DMS114 treated with DMSO at 0.1 percent for 48 hours (cell line): Measurements from ENCODE around the gene PRDM16.

ENCODE experiments used
- DNase-seq: peaks from one replicate; lab custom pipeline; 2025; ENCODE audit not compliant: unreplicated experiment; lab: John Stamatoyannopoulos, UW

PRDM16 gene

GRCh38 chr1:3329640-3330281 is 260.8 kb downstream of the PRDM16 start:
- DNase-seq = no peak

DNA sequence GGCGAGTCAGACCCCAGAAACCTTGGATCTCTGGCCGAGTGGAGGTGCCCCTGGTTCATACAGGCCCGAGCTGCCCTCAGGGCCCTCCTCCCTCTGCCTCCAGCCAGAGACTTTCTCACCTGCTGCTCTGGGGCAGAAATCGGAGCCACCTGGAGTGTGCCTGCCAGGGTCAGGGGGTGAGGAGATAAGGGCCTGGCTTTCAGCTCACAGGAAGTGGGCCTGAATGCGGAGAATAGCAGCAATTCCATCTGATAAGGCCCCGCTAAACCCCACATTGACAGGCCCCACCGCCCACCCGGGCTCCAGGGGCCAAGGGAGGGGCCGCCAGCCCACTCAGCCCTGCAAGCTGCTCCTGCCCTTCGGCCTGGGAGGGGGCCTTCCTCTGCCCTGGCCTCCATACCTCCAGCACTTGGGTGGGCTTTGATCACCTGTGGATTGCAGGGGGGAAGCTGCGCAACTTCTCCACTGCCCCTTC is 261.8 kb downstream of the PRDM16 start:
- DNase-seq = no peak

DNA sequence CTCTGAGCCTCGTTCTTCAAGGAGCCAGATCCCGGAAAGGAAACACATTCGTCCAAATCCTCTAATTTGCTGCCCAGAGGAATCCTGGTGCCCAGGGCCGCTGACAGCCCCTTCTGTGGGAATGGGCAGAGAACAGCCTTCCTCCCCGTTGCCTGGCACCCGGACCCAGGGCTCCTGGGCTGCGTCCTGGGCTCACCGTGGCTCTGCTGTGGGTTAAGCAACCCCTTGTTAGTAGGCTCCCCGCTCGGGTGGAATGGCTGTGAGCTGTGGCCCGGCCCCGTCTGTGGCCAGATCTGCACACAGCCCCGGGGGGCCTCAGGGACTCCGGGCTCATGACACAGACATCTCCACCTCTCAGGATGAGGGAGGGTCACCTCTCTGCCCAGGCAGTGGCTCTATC is 262.6 kb downstream of the PRDM16 start:
- no peak for DNase-seq

DNA sequence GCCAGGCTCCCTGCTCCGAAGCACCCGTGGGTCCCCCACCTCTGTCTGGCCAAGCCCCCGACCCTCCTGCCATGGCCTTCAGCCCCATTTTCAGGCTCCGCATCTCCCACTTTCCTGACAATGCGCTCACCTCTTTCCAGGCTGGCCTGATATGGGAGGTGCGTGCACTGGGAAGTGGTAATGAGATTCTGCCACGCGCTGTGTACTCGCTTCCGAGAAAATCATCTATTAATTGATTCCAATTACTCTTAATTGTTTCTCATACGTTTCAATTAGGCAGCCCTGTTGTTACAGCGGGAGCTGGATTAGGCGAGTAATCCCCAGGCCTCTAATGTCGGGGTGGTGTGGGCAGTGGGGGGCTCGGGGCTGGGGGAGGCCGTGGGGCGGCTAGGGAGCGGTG is 263.0 kb downstream of the PRDM16 start:
- DNase-seq = no peak

DNA sequence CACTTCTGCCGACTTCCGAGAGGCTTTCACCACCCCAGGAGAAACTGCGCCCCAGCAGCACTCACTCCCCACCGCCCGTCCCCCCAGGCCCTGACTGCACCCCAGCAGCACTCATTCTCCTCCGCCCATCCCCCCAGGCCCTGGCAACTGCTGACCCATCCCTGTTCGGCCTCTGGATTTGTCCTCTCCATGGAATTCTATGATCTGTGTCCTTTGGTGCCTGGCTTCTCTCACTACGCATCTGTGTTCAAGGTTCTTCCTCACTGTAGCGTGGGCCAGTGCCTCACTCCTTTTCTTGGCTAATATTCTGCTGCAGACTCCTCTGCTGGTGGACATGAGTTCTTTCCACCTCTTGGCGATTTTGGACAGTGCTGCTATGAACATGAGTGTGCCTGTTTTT is 263.7 kb downstream of the PRDM16 start:
- DNase-seq = no peak

DNA sequence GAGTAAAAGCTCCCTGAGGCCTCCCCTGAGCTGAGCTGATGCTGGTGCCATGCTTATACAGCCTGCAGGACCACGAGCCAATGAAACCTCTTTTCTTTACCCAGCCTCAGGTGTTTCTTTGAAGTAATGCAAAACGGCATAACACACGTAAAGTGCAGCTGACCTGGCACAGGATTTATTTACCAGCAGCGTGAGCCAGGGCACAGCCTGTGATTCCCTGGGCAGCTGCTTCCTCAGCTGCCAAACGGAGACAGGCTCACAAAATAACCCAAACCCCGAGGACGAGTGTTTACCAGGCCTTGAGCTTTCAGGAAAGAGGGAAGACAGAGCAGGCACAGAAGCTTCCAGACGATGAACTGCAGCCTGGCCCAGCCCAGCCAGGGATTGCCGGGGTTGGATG is 264.9 kb downstream of the PRDM16 start:
- DNase-seq = no peak

- DNase-seq = no peak
Measured at GRCh38 chr1:3334366-3334765, 265.4 kb downstream of the PRDM16 start.

- no peak for DNase-seq
Measured at GRCh38 chr1:3335754-3336640, 267.0 kb downstream of the PRDM16 start.

DNA sequence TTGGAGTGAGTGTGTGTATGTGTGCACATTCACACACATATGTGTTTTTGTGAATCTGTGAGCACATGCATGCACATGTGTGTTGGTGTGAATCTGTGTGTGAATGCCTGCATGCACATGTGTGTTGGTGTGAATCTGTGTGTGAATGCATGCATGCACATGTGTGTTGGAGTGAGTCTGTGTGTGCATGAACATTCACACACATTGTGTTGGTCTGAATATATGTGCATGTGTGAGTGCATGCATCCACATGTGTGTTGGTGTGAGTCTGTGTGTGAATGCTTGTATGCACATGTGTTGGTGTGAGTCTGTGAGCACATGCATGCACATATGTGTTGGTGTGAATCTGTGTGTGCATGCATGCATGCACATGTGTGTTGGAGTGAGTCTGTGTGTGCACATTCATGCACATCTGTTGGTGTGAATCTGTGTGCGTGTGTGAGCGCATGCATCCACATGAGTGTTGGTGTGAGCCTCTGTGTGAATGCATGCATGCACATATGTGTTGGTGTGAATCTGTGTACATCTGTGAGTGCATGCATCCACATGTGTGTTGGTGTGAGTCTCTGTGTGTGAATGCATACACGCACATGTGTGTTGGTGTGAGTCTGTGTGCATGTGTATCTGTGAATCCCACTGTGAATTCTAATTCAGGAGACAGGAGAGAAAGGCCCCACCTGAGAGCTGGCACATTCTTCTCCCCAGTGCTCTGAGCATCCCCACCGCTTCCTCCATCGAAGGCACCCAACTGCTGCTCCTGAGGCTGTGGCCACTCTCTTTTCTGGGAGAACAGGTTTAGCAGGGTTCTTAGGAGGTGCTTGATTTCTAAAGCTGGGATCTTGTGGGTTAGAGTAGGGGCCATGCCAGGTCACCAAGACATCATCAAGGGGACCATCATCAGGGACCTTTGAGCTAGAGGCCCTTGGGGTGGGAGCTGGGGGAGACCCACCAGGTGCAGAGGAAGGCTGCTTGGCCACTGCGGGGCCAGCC is 267.9 kb downstream of the PRDM16 start:
- no peak for DNase-seq

DNA sequence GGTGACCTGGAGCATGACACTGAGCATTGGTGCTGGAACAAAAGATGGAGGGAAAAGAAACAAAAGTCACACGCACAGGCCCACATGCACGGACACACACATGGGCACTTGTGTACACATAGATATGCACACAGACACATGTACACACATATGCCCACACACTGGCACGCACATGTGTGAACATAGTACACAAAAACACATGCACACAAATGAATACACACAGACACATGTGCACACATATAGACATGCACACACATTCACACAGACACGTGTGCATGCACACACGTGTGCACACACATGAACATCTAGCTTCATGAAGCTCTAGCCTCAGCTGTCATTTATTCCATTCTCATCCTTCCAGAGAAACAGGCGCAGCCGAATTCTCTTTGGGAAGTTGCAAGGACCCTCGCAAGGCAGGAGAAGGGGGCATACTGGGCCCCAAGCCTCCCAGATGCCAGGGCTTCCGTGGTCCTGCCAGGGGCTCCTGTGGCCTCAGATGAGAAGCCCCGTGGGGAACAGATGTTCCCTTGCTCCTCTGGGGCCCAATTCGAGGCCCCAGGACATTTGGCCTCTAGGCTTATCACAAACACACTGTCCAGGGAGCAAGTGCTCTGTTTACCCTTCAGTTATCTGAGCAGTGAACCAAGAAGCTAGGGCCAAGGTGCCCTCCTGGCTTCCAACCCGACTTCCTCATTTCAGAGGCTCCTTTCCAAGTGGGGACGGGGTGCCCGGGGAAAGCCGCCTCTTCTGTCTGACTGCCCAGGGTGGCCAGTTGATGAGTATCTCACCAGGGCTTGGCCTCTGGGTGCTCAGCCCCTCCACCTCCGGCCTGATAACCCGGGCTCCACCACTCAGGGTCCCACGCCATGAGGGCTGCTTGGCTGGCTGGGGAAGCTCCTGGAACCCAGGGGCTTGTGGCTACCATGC is 269.1 kb downstream of the PRDM16 start:
- DNase-seq = no peak

- no peak for DNase-seq
Measured at GRCh38 chr1:3338725-3339070, 269.7 kb downstream of the PRDM16 start.

DNA sequence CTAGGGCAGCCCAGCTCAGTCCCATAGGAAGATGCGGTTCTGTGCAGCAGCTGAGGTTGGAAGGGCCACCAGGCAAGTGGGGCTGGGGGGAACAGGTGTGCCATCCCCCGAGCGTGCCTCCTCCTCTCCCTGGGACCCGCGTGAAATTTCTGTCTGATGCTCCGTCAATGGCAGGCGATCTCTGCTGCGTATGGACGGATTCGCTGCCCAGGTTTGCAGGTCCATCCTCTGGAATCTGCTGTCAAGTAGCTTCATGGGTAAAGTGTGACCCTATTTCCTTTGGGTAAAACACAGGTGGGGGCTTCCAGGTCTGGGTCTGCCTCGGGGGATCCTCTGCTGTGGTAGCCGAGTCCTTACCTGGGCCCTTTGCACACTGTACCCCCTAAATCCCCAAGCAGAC is 270.9 kb downstream of the PRDM16 start:
- DNase-seq = no peak

GRCh38 chr1:3340548-3341235 is 271.7 kb downstream of the PRDM16 start:
- DNase-seq = no peak

- no peak for DNase-seq
Measured at GRCh38 chr1:3341236-3341994, 272.4 kb downstream of the PRDM16 start.

DNA sequence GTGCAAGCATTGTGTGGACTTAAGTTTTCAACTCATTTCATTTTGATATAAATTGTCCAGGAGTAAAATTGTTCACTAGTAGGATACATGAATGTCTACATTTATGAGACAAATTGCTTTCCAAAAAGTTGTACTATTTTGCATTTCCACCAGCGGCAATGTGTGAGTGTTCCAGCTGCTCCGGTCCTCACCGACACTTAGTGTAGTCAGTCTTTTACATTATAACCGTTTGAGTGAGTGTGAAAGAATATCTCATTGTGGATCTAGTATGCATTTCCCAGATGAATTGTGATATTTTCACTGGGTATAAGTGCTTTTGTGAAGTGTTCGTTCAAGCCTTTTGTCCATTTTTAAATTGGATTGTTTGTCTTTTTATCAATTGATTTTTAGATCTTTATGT is 274.0 kb downstream of the PRDM16 start:
- no peak for DNase-seq

- DNase-seq = no peak
Measured at GRCh38 chr1:3344395-3344794, 275.4 kb downstream of the PRDM16 start.

DNA sequence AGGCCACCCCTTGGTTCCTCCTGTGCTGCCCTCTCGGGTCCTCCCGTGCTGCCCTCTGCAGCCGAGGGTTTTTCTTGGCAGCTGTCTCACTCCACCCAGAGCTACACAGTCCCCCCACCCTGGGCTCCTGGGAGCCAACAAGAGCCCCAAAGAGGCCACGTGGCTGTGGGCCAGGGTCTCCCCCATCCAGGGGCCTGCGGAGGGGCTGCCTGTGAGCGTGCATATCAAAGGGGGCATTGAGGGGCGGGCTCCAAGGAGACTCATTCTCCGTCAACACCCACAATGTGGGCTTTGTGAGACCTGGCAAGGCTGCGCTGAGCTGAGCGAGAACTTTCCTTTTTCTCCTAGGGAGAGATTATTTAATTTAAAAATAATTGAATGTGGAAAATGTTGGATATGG is 276.8 kb downstream of the PRDM16 start:
- no peak for DNase-seq

DNA sequence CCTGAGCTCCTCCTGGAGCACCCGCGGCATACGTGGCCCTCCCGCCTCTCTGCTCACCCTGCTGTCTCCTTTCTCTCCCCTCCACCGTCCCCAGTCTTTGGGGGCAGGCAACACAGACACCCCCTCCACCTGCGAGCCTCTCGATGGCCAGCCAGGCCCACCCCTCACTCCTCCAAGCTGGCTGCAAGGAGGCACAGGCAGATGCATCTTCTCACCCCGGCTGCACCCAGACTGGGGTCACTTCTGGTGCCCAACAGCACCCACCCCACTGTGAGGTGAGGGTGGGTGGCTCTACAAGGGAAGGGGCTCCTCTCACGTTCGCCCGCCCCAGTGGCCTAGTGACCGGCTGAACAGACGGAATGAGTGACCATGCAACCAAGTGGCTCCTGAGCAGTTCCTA is 277.5 kb downstream of the PRDM16 start:
- no peak for DNase-seq
